Epithelial cell of esophagus (primary cell): ENCODE results near the gene GNAI2.

Source experiments
- DNase-seq: peaks from one replicate; pipeline ENCODE4 v3.0.0; 2010; ENCODE audit warnings: low read depth
- H3K4me3 ChIP-seq: 2 replicates; pipeline ENCODE4 v1.5.1; 2011; ENCODE audit warnings: mild to moderate bottlenecking, low read length, control low read depth
- CTCF ChIP-seq: IDR thresholded peaks from 2 replicates; pipeline ENCODE4 v1.5.1; 2011; ENCODE audit warnings: low read depth, mild to moderate bottlenecking, low read length, control low read depth, inconsistent platforms; ENCODE audit not compliant: insufficient read depth; ENCODE audit errors: missing control alignments

The GNAI2 gene

DNA sequence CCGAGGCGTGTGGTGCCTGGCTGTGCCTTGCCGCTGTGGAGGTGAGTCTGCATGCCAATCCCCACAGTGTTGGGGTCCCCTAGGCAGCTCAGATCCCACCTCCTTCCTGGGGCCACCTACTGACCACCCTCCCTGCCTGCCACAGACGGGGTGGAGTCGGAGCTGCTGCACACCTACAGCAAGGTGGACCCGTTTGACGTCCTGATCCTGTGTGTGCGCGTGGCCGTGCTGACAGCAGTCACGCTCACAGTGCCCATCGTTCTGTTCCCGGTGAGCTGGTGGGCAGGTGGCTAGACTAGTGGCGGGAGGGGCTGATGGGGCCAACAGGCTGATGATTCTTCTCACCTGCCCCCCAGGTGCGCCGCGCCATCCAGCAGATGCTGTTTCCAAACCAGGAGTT lies 17.6 kb upstream of the GNAI2 start:
- no peak overlapping the region for H3K4me3 ChIP-seq
- TF ChIP-seq CTCF: no peak
- no peak for DNase-seq

- no peak for DNase-seq
- TF ChIP-seq CTCF: no peak
- no peak overlapping the region for H3K4me3 ChIP-seq
Observed at GRCh38 chr3:50219285-50219684, 16.7 kb upstream of the GNAI2 start.

- TF ChIP-seq CTCF: no peak
- DNase-seq: no peak
- no peak overlapping the region for H3K4me3 ChIP-seq
Observed at GRCh38 chr3:50220109-50220508, 15.9 kb upstream of the GNAI2 start.

DNA sequence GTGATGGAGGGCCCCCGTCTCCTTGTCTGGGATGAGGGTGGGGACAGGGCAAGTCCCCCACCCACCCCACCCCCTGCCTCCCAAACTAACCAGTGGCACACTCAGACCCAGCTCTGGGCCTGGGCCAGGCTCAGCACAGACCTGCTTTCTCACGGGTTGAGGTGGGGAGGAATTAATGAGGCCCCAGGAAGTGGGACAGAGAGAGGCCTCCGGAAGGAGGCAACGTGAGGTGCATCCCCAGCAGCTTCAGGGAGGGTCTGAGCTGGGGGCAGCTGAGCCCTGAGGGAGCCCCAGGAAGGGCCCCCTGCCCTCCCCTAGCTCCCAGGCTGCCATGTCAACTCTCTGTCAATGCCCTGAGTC lies 15.0 kb upstream of the GNAI2 start:
- TF ChIP-seq CTCF: no peak
- DNase-seq: no peak

DNA sequence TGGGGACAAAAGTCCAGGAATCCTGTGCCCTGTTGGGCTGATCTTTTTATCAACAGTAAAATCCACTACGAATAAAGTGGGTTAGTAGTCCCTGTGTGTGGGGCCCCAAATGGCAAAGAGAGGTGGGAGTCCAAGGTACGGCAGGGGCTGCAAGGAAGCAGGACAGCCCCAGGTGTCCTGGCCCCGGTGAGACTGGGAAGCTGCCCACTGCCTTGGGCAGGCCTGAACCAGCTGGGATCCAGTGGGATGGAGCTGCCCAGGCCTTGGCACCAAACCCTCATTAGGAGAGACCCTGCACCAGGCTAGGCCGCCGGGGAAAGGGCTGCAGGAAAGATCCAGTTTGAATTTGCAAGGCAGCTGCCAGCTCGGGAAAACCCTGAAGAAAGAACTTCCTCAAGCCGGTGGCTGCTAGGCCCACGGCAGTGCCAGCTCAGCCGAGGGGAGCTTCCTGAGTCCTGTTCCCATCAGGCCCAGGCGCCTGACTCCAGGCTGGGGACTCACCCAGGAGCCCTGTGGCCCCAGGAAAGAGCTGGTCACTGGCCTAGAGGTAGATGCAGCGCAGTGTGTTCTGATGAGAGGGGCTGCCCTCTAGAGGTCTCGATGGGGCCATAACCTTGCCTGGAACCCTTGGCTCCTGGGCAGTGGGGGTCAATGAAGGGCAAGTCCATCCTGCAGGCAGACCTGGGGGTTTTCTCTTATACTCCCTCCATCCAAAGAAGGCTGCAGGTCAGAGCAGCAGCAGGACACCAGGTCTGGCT lies 14.4 kb upstream of the GNAI2 start:
- DNase-seq: no peak
- no peak for TF ChIP-seq CTCF
- no peak overlapping the region for H3K4me3 ChIP-seq

More for the DNA sequence above, 15.0 kb upstream of the GNAI2 start:
- H3K4me3 ChIP-seq: no peak overlapping the region

DNA sequence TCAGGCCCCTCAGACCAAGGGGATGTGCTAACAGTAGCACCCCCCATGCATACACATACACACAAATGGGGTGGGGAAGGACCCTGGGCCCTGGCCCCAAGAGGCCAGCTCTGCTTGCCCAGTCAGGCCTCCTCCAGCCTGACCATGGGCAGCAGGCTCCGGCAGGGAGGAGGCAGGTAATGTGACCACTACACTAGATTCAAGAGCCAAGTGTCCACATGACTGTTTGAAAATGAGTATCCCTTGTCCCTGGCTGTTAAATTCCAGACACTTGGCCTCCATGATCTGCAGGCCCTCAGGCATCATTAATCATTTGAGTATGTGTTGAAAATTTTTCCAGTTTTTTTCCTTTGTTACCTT lies 13.9 kb upstream of the GNAI2 start:
- no peak for TF ChIP-seq CTCF
- no peak overlapping the region for H3K4me3 ChIP-seq
- no peak for DNase-seq

DNA sequence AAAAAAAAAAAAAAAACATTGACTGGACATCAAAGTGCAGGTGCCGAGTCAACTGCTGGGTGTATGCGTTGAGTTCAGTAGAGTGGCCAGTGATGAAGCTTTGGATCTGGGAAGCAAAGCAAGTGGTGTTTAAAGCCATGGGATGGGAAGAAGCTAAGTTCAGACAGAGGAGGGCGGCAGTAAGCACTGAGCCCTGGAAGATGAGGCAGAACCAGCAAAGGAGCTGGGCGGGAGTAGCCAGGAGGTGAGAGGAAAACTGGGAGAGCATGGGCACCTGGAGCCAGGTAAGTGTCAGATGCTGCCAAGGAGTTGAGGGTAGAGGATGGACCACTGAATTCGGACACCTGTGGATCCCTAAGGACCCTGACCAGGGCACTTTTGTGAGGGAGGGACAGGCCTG lies 11.4 kb upstream of the GNAI2 start:
- no peak for DNase-seq

More for the DNA sequence above, 11.4 kb upstream of the GNAI2 start:
- TF ChIP-seq CTCF: no peak
- no peak overlapping the region for H3K4me3 ChIP-seq
